Measurements from ENCODE around the gene LY86. TPM values are rescaled to one million over a fixed set of nuclear protein-coding genes. Genes with fewer than 3 reads are reported as not detected.

Gene LY86
- total RNA-seq, 2 donors from 2014 or later = 0.91 to 1.3 TPM

- Histone ChIP-seq H3K9ac (ENCODE audit: low read depth in 2 of 2, low read length in 2 of 2) (no peak overlapping the region), H3K27ac (no peak overlapping the region), H3K36me3 (no peaks in the 10 kb centered on the region), H3K9me3 (no peaks in the 10 kb centered on the region), H3K4me3 (no peak overlapping the region), H3K4me1 (no peaks in the 10 kb centered on the region), H3K27me3 (no peaks in the 10 kb centered on the region)
- TF ChIP-seq, protein P1, sequence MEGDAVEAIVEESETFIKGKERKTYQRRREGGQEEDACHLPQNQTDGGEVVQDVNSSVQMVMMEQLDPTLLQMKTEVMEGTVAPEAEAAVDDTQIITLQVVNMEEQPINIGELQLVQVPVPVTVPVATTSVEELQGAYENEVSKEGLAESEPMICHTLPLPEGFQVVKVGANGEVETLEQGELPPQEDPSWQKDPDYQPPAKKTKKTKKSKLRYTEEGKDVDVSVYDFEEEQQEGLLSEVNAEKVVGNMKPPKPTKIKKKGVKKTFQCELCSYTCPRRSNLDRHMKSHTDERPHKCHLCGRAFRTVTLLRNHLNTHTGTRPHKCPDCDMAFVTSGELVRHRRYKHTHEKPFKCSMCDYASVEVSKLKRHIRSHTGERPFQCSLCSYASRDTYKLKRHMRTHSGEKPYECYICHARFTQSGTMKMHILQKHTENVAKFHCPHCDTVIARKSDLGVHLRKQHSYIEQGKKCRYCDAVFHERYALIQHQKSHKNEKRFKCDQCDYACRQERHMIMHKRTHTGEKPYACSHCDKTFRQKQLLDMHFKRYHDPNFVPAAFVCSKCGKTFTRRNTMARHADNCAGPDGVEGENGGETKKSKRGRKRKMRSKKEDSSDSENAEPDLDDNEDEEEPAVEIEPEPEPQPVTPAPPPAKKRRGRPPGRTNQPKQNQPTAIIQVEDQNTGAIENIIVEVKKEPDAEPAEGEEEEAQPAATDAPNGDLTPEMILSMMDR (IDR thresholded peaks at IDR 0.05) = no peak
- no peak for DNase-seq
- intact Hi-C loops (cut with DNase I) = no loop called here
These were observed 23.0 kb upstream of the LY86 start for GRCh38 chr6:6565488-6565887.

DNA sequence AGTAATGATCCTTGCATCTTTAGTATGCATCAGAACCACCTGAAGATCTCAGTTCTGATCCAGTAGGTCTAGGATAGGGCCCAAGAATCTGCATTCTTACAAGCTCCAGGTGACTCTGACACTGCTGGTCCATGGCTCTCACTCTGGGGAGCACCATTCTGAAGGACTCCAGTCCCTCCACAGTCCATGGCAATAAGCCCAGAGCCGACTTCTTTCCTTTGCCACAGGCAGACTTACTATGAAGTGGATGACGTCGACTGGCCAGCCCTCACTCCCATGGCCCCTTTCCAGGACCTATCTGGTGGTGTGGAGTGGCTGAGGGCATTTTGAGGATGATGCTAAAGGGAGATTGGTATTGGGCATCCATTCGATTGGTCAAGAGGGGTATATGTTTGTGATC, 21.8 kb upstream of the LY86 start:
- intact Hi-C loops (cut with DNase I) = no loop called here
- no peak for DNase-seq
- Histone ChIP-seq H3K4me3 (no peak overlapping the region), H3K9ac (ENCODE audit: low read depth in 2 of 2, low read length in 2 of 2) (no peak overlapping the region), H3K36me3 (no peaks in the 10 kb centered on the region), H3K9me3 (no peaks in the 10 kb centered on the region), H3K27me3 (no peaks in the 10 kb centered on the region), H3K27ac (no peak overlapping the region), H3K4me1 (no peaks in the 10 kb centered on the region)
- TF ChIP-seq, protein P1 (IDR thresholded peaks at IDR 0.05) = no peak

GRCh38 chr6:6569096-6569810, 19.3 kb upstream of the LY86 start:
- Histone ChIP-seq H3K36me3 (no peaks in the 10 kb centered on the region), H3K27ac (no peak overlapping the region), H3K4me3 (no peak overlapping the region), H3K9me3 (no peaks in the 10 kb centered on the region), H3K9ac (ENCODE audit: low read depth in 2 of 2, low read length in 2 of 2) (no peak overlapping the region), H3K27me3 (no peaks in the 10 kb centered on the region), H3K4me1 (no peaks in the 10 kb centered on the region)
- no peak for DNase-seq
- TF ChIP-seq, protein P1 (IDR thresholded peaks at IDR 0.05) = no peak
- intact Hi-C loops (cut with DNase I) = no loop called here

DNA sequence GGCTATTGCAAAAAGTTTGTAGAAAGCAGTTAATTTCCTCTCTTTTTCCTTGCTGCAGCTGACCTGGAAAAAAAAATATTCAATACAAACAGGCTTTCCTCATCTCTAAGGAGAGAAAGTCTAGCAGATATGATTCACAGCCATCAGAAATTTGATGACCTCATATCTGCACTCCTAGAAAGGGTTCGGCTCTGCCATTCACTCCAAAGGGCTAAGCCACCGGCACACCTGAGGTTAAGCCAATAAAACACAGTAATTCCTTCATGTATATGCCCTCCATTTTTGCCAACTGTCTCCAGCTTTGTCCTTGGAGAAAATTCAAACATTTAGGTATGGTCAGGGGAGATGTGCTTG, 18.7 kb upstream of the LY86 start:
- Histone ChIP-seq H3K27ac (no peak overlapping the region), H3K27me3 (no peaks in the 10 kb centered on the region), H3K4me1 (no peaks in the 10 kb centered on the region), H3K9me3 (no peaks in the 10 kb centered on the region), H3K9ac (ENCODE audit: low read depth in 2 of 2, low read length in 2 of 2) (no peak overlapping the region), H3K36me3 (no peaks in the 10 kb centered on the region), H3K4me3 (no peak overlapping the region)
- TF ChIP-seq, protein P1 (IDR thresholded peaks at IDR 0.05) = no peak
- intact Hi-C loops (cut with DNase I) = no loop called here
- DNase-seq = no peak

DNA sequence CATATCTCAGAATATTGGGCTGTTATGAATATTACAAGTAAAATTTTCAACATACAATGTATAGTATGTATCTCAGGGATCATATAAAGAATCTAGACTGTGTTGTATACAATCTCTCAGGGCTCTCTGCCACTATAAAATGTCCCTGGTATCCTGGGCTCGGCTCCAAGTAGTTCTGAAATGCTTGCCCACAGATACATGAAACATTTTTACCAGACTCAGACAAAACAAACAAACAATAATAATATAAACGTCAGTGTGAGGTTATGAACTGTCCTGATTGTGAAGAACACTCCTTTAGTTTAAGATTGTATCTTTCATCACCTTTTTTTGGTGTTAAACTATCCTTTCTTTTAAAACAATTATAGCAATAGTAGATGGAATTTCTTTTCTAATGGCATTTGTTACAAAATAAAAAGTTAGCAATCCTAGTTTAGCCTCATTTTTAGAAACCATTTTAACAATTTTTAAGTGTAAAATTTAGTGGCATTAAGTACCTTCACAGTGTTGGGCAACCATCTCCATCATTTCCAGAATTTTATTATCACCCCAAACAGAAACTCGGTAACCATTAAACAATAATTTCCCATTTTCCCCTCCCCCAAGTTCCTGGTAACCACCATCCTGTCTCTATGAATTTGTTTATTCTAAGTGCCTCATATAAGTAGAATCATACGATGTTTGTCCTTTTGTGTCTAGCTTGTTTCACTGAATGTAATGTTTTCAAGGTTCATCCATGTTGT, 17.4 kb upstream of the LY86 start:
- H3K9me3 ChIP-seq = no peaks in the 10 kb centered on the region
- H3K4me1 ChIP-seq = no peaks in the 10 kb centered on the region
- TF ChIP-seq, protein P1 (IDR thresholded peaks at IDR 0.05) = no peak

More for the DNA sequence above, 17.4 kb upstream of the LY86 start:
- Histone ChIP-seq H3K9ac (ENCODE audit: low read depth in 2 of 2, low read length in 2 of 2) (no peak overlapping the region), H3K27ac (no peak overlapping the region), H3K36me3 (no peaks in the 10 kb centered on the region), H3K27me3 (no peaks in the 10 kb centered on the region), H3K4me3 (no peak overlapping the region)
- DNase-seq = no peak
- intact Hi-C loops (cut with DNase I) = no loop called here
